ENCODE measurements around the gene PIK3R3. TPM values are rescaled to one million over a fixed set of nuclear protein-coding genes. Genes with fewer than 3 reads are reported as not detected.
A peak's percentile ranks its signal among the peaks of the same experiment; 100 is the strongest.
"Not testable (repeated sequence)": the region's sequence is repeated elsewhere in the genome, so short reads cannot be mapped to it uniquely, and the experiment has no call there.

The PIK3R3 gene
- total RNA-seq, 2 experiments from 2014 or later, result 0.65 to 0.83 TPM

- Mint-ChIP-seq H3K36me3 (no peaks in the 10 kb centered on the region), H3K27ac (no peak overlapping the region), H3K4me1 (ENCODE audit: low read depth) (no peaks in the 10 kb centered on the region), H3K27me3 (no peaks in the 10 kb centered on the region), H3K4me3 (no peak overlapping the region), H3K9me3 (no peaks in the 10 kb centered on the region)
- DNase-seq, result no peak
- CTCF ChIA-PET, result interaction anchor here (1.3 kb wide), 1 partner anchor 147 kb away, joined by 3 read pairs; no protein-coding TSS in a partner anchor
- POLR2A ChIA-PET, result no interaction called here
- intact Hi-C loops (cut with micrococcal nuclease), result no loop called here
These were observed 56.1 kb downstream of the PIK3R3 start for GRCh38 chr1:46076343-46076742.

- ChIA-PET CTCF (no interaction called here), POLR2A (no interaction called here)
- H3K9me3 Mint-ChIP-seq, result no peaks in the 10 kb centered on the region
- no peaks in the 10 kb centered on the region for H3K36me3 Mint-ChIP-seq
- intact Hi-C loops (cut with micrococcal nuclease), result no loop called here
- no peak for DNase-seq
- H3K4me1 Mint-ChIP-seq (ENCODE audit: low read depth), result no peaks in the 10 kb centered on the region
- H3K4me3 Mint-ChIP-seq, result no peak overlapping the region
- H3K27me3 Mint-ChIP-seq, result no peaks in the 10 kb centered on the region
- H3K27ac Mint-ChIP-seq, result no peak overlapping the region
These were observed 59.5 kb downstream of the PIK3R3 start for GRCh38 chr1:46072975-46073374.

GRCh38 chr1:46070164-46070814, 62.1 kb downstream of the PIK3R3 start:
- Mint-ChIP-seq H3K4me3 (no peak overlapping the region), H3K4me1 (ENCODE audit: low read depth) (peaks cover 3% of the 10 kb centered on the region), H3K27ac (no peak overlapping the region), H3K36me3 (no peaks in the 10 kb centered on the region), H3K9me3 (no peaks in the 10 kb centered on the region), H3K27me3 (no peaks in the 10 kb centered on the region)
- intact Hi-C loops (cut with micrococcal nuclease), result no loop called here
- no peak for DNase-seq
- CTCF ChIA-PET, result no interaction called here
- POLR2A ChIA-PET, result no interaction called here

- Mint-ChIP-seq H3K36me3 (no peaks in the 10 kb centered on the region), H3K4me3 (no peak overlapping the region), H3K27me3 (no peaks in the 10 kb centered on the region), H3K27ac (no peak overlapping the region), H3K9me3 (no peaks in the 10 kb centered on the region), H3K4me1 (ENCODE audit: low read depth) (peaks cover 10% of the 10 kb centered on the region)
- intact Hi-C loops (cut with micrococcal nuclease), result no loop called here
- DNase-seq, result no peak
- ChIA-PET POLR2A (no interaction called here), CTCF (no interaction called here)
These were observed 63.9 kb downstream of the PIK3R3 start for GRCh38 chr1:46068525-46068924.

GRCh38 chr1:46067652-46068051, 64.8 kb downstream of the PIK3R3 start:
- Mint-ChIP-seq H3K4me3 (no peak overlapping the region), H3K27me3 (no peaks in the 10 kb centered on the region), H3K36me3 (no peaks in the 10 kb centered on the region), H3K4me1 (ENCODE audit: low read depth) (peaks cover 13% of the 10 kb centered on the region), H3K9me3 (no peaks in the 10 kb centered on the region), H3K27ac (no peak overlapping the region)
- DNase-seq, result no peak
- POLR2A ChIA-PET, result no interaction called here
- CTCF ChIA-PET, result no interaction called here
- intact Hi-C loops (cut with micrococcal nuclease), result no loop called here

- Mint-ChIP-seq H3K27ac (no peak overlapping the region), H3K27me3 (no peaks in the 10 kb centered on the region), H3K9me3 (no peaks in the 10 kb centered on the region), H3K4me1 (ENCODE audit: low read depth) (peaks cover 16% of the 10 kb centered on the region), H3K36me3 (no peaks in the 10 kb centered on the region), H3K4me3 (no peak overlapping the region)
- intact Hi-C loops (cut with micrococcal nuclease), result no loop called here
- ChIA-PET CTCF (no interaction called here), POLR2A (no interaction called here)
- no peak for DNase-seq
These were observed 67.0 kb downstream of the PIK3R3 start for GRCh38 chr1:46065405-46065804.

GRCh38 chr1:46064708-46065107, 67.7 kb downstream of the PIK3R3 start:
- CTCF ChIA-PET, result no interaction called here
- POLR2A ChIA-PET, result interaction anchor here (1.0 kb wide), 1 partner anchor 159 kb away, joined by 3 read pairs; no protein-coding TSS in a partner anchor
- Mint-ChIP-seq H3K4me1 (ENCODE audit: low read depth) (peaks cover 16% of the 10 kb centered on the region), H3K9me3 (no peaks in the 10 kb centered on the region), H3K36me3 (no peaks in the 10 kb centered on the region), H3K27ac (no peak overlapping the region), H3K4me3 (no peak overlapping the region), H3K27me3 (no peaks in the 10 kb centered on the region)
- DNase-seq, result no peak
- intact Hi-C loops (cut with micrococcal nuclease), result no loop called here

GRCh38 chr1:46062651-46063319, 69.6 kb downstream of the PIK3R3 start:
- Mint-ChIP-seq H3K36me3 (no peaks in the 10 kb centered on the region), H3K4me3 (no peak overlapping the region), H3K27me3 (no peaks in the 10 kb centered on the region), H3K27ac (no peak overlapping the region), H3K4me1 (ENCODE audit: low read depth) (peaks cover 16% of the 10 kb centered on the region), H3K9me3 (no peaks in the 10 kb centered on the region)
- intact Hi-C loops (cut with micrococcal nuclease), result loop anchor here (2.0 kb wide), 1 partner anchor 36 kb away; no protein-coding TSS in a partner anchor
- ChIA-PET POLR2A (no interaction called here), CTCF (no interaction called here)
- DNase-seq, result peak; percentile 73

- POLR2A ChIA-PET, result no interaction called here
- Mint-ChIP-seq H3K9me3 (no peaks in the 10 kb centered on the region), H3K4me3 (no peak overlapping the region), H3K36me3 (no peaks in the 10 kb centered on the region), H3K27ac (no peak overlapping the region), H3K27me3 (no peaks in the 10 kb centered on the region), H3K4me1 (ENCODE audit: low read depth) (peaks cover 16% of the 10 kb centered on the region)
- CTCF ChIA-PET, result interaction anchor here (1.9 kb wide), 1 partner anchor 162 kb away, joined by 4 read pairs; no protein-coding TSS in a partner anchor
- intact Hi-C loops (cut with micrococcal nuclease), result no loop called here
- DNase-seq, result no peak
These were observed 71.3 kb downstream of the PIK3R3 start for GRCh38 chr1:46061146-46061545.

- Mint-ChIP-seq H3K36me3 (no peaks in the 10 kb centered on the region), H3K9me3 (no peaks in the 10 kb centered on the region), H3K4me3 (no peak overlapping the region), H3K4me1 (ENCODE audit: low read depth) (peaks cover 6% of the 10 kb centered on the region), H3K27me3 (no peaks in the 10 kb centered on the region), H3K27ac (no peak overlapping the region)
- intact Hi-C loops (cut with micrococcal nuclease), result no loop called here
- DNase-seq, result no peak
- ChIA-PET POLR2A (no interaction called here), CTCF (no interaction called here)
These were observed 73.5 kb downstream of the PIK3R3 start for GRCh38 chr1:46058936-46059335.

GRCh38 chr1:46057781-46058180, 74.6 kb downstream of the PIK3R3 start:
- no peaks in the 10 kb centered on the region for H3K36me3 Mint-ChIP-seq
- intact Hi-C loops (cut with micrococcal nuclease), result no loop called here
- no peaks in the 10 kb centered on the region for H3K9me3 Mint-ChIP-seq
- CTCF ChIA-PET, result no interaction called here
- DNase-seq, result no peak
- no peak overlapping the region for H3K27ac Mint-ChIP-seq
- POLR2A ChIA-PET, result no interaction called here
- no peak overlapping the region for H3K4me3 Mint-ChIP-seq
- H3K27me3 Mint-ChIP-seq, result no peaks in the 10 kb centered on the region
- H3K4me1 Mint-ChIP-seq (ENCODE audit: low read depth), result peaks cover 4% of the 10 kb centered on the region

GRCh38 chr1:46057215-46057614, 75.2 kb downstream of the PIK3R3 start:
- POLR2A ChIA-PET; intact Hi-C loops (cut with micrococcal nuclease); H3K36me3 Mint-ChIP-seq; H3K9me3 Mint-ChIP-seq; H3K27ac Mint-ChIP-seq; H3K27me3 Mint-ChIP-seq; H3K4me1 Mint-ChIP-seq (ENCODE audit: low read depth); CTCF ChIA-PET; H3K4me3 Mint-ChIP-seq; DNase-seq: not testable (repeated sequence)

- H3K4me1 Mint-ChIP-seq (ENCODE audit: low read depth), result no peaks in the 10 kb centered on the region
- H3K27ac Mint-ChIP-seq, result no peak overlapping the region
- ChIA-PET CTCF (no interaction called here), POLR2A (no interaction called here)
- intact Hi-C loops (cut with micrococcal nuclease), result no loop called here
- H3K36me3 Mint-ChIP-seq, result no peaks in the 10 kb centered on the region
- no peak overlapping the region for H3K4me3 Mint-ChIP-seq
- H3K27me3 Mint-ChIP-seq, result no peaks in the 10 kb centered on the region
- DNase-seq, result no peak
- H3K9me3 Mint-ChIP-seq, result no peaks in the 10 kb centered on the region
These were observed 76.1 kb downstream of the PIK3R3 start for GRCh38 chr1:46056325-46056724.
